MM.1S (cell line): ENCODE data around the gene EPHX1.

Experiments
- EZH2phosphoT487 ChIP-seq: fragments of 300-600 bp; sonication (generic); IDR thresholded peaks from 2 replicates; pipeline ENCODE4 v1.6.1; 2018; ENCODE audit warnings: antibody characterized with exemption, low read length
- TF ChIP-seq, protein P1 (sequence below): fragments of 300-600 bp; sonication (generic); IDR thresholded peaks from 2 replicates; pipeline ENCODE4 v1.5.1; 2016; ENCODE audit warnings: antibody characterized with exemption, low read length, mixed read lengths

- TF ChIP-seq, protein P1, sequence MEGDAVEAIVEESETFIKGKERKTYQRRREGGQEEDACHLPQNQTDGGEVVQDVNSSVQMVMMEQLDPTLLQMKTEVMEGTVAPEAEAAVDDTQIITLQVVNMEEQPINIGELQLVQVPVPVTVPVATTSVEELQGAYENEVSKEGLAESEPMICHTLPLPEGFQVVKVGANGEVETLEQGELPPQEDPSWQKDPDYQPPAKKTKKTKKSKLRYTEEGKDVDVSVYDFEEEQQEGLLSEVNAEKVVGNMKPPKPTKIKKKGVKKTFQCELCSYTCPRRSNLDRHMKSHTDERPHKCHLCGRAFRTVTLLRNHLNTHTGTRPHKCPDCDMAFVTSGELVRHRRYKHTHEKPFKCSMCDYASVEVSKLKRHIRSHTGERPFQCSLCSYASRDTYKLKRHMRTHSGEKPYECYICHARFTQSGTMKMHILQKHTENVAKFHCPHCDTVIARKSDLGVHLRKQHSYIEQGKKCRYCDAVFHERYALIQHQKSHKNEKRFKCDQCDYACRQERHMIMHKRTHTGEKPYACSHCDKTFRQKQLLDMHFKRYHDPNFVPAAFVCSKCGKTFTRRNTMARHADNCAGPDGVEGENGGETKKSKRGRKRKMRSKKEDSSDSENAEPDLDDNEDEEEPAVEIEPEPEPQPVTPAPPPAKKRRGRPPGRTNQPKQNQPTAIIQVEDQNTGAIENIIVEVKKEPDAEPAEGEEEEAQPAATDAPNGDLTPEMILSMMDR, result no peak
- TF ChIP-seq EZH2phosphoT487, result no peak
Measured at GRCh38 chr1:225760531-225760930, 49.4 kb upstream of the EPHX1 start.
